Muscle layer of colon (tissue), 2 donors: ENCODE data around the gene CLEC2D.

Experiments used
- H3K27ac ChIP-seq: one replicate; pipeline ENCODE4 v1.7.0; 2013; ENCODE audit warnings: low read depth, mild to moderate bottlenecking, low read length, moderate library complexity
- H3K27me3 ChIP-seq, 2 donors: one replicate each; pipeline ENCODE4 v1.7.0; 2013; ENCODE audit warnings: low read length in 2 of 2, mild to moderate bottlenecking in 2 of 2; ENCODE audit not compliant: insufficient read depth in 2 of 2, control insufficient read depth in 1 of 2
- H3K36me3 ChIP-seq: one replicate; pipeline ENCODE4 v1.7.0; 2013; ENCODE audit warnings: mild to moderate bottlenecking, low read length; ENCODE audit not compliant: insufficient read depth
- H3K4me1 ChIP-seq: one replicate; pipeline ENCODE4 v1.7.0; 2013; ENCODE audit warnings: mild to moderate bottlenecking, low read length; ENCODE audit not compliant: insufficient read depth
- H3K4me3 ChIP-seq, 2 donors: one replicate each; pipeline ENCODE4 v1.7.0; 2013; ENCODE audit warnings: low read length in 2 of 2, low read depth in 1 of 2, mild to moderate bottlenecking in 1 of 2, moderate library complexity in 1 of 2
- H3K9ac ChIP-seq: one replicate; pipeline ENCODE4 v1.7.0; 2013; ENCODE audit warnings: low read length
- H3K9me3 ChIP-seq: one replicate; pipeline ENCODE4 v1.7.0; 2013; ENCODE audit warnings: mild to moderate bottlenecking, low read length
- donor health status: abdominal sarcoma.
- donor health status: Adenocarcinoma of cecum.

Gene CLEC2D

GRCh38 chr12:9669534-9669933 is at the start of gene CLEC2D:
Gene CLEC2D (plus strand): TSS chr12:9669713. CDS start chr12:9669735, 22 bp downstream.
- Histone ChIP-seq H3K27ac (no peak within 1 kb of the TSS), H3K4me1 (no peaks in the 10 kb centered on the region), H3K9me3 (no peaks in the 10 kb centered on the region), H3K9ac (no peak within 1 kb of the TSS), H3K27me3 (no peaks in the 10 kb centered on the region), H3K4me3 (no peak within 1 kb of the TSS), H3K36me3 (peaks cover 8% of the 10 kb centered on the region)

GRCh38 chr12:9625019-9625418 is 44.5 kb upstream of the CLEC2D start:
- Histone ChIP-seq H3K4me1 (no peaks in the 10 kb centered on the region), H3K27me3 (no peaks in the 10 kb centered on the region), H3K9ac (no peak overlapping the region), H3K9me3 (no peaks in the 10 kb centered on the region), H3K36me3 (no peaks in the 10 kb centered on the region), H3K27ac (no peak overlapping the region), H3K4me3 (no peak overlapping the region)

GRCh38 chr12:9626291-9626690 is 43.2 kb upstream of the CLEC2D start:
- H3K4me1 ChIP-seq: no peaks in the 10 kb centered on the region
- no peaks in the 10 kb centered on the region for H3K27me3 ChIP-seq
- no peaks in the 10 kb centered on the region for H3K36me3 ChIP-seq
- H3K4me3 ChIP-seq: no peak overlapping the region
- no peak overlapping the region for H3K9ac ChIP-seq
- no peaks in the 10 kb centered on the region for H3K9me3 ChIP-seq
- H3K27ac ChIP-seq: no peak overlapping the region

- Histone ChIP-seq H3K36me3 (no peaks in the 10 kb centered on the region), H3K27me3 (no peaks in the 10 kb centered on the region), H3K27ac (no peak overlapping the region), H3K4me1 (no peaks in the 10 kb centered on the region), H3K4me3 (no peak overlapping the region), H3K9me3 (no peaks in the 10 kb centered on the region), H3K9ac (no peak overlapping the region)
These were observed 42.7 kb upstream of the CLEC2D start for GRCh38 chr12:9626821-9627220.

GRCh38 chr12:9632766-9633165 is 36.7 kb upstream of the CLEC2D start:
- no peak overlapping the region for H3K4me3 ChIP-seq
- H3K9ac ChIP-seq: no peak overlapping the region
- H3K9me3 ChIP-seq: no peaks in the 10 kb centered on the region
- H3K27me3 ChIP-seq: no peaks in the 10 kb centered on the region
- no peaks in the 10 kb centered on the region for H3K4me1 ChIP-seq
- H3K27ac ChIP-seq: no peak overlapping the region
- no peaks in the 10 kb centered on the region for H3K36me3 ChIP-seq

GRCh38 chr12:9634177-9634803 is 35.2 kb upstream of the CLEC2D start:
- H3K27me3 ChIP-seq: no peaks in the 10 kb centered on the region
- H3K9me3 ChIP-seq: no peaks in the 10 kb centered on the region
- no peak overlapping the region for H3K4me3 ChIP-seq
- no peaks in the 10 kb centered on the region for H3K36me3 ChIP-seq
- H3K4me1 ChIP-seq: no peaks in the 10 kb centered on the region
- no peak overlapping the region for H3K27ac ChIP-seq
- no peak overlapping the region for H3K9ac ChIP-seq

- no peak overlapping the region for H3K27ac ChIP-seq
- H3K9me3 ChIP-seq: no peaks in the 10 kb centered on the region
- no peak overlapping the region for H3K9ac ChIP-seq
- H3K4me1 ChIP-seq: no peaks in the 10 kb centered on the region
- H3K27me3 ChIP-seq: no peaks in the 10 kb centered on the region
- no peaks in the 10 kb centered on the region for H3K36me3 ChIP-seq
- no peak overlapping the region for H3K4me3 ChIP-seq
These were observed 34.4 kb upstream of the CLEC2D start for GRCh38 chr12:9634969-9635754.

- Histone ChIP-seq H3K36me3 (no peaks in the 10 kb centered on the region), H3K4me1 (no peaks in the 10 kb centered on the region), H3K27ac (no peak overlapping the region), H3K27me3 (no peaks in the 10 kb centered on the region), H3K4me3 (no peak overlapping the region), H3K9ac (no peak overlapping the region), H3K9me3 (no peaks in the 10 kb centered on the region)
These were observed 33.2 kb upstream of the CLEC2D start for GRCh38 chr12:9636150-9636850.

GRCh38 chr12:9636851-9637206 is 32.7 kb upstream of the CLEC2D start:
- Histone ChIP-seq H3K9ac (no peak overlapping the region), H3K27ac (no peak overlapping the region), H3K4me1 (no peaks in the 10 kb centered on the region)

GRCh38 chr12:9640024-9640423 is 29.5 kb upstream of the CLEC2D start:
- Histone ChIP-seq H3K4me3 (no peak overlapping the region), H3K27ac (no peak overlapping the region), H3K27me3 (no peaks in the 10 kb centered on the region)

More at GRCh38 chr12:9636851-9637206, 32.7 kb upstream of the CLEC2D start:
- H3K36me3 ChIP-seq: no peaks in the 10 kb centered on the region
- H3K9me3 ChIP-seq: no peaks in the 10 kb centered on the region
- no peak overlapping the region for H3K4me3 ChIP-seq
- H3K27me3 ChIP-seq: no peaks in the 10 kb centered on the region

GRCh38 chr12:9642606-9643265 is 26.8 kb upstream of the CLEC2D start:
- Histone ChIP-seq H3K9me3 (no peaks in the 10 kb centered on the region), H3K36me3 (no peaks in the 10 kb centered on the region), H3K27ac (no peak overlapping the region), H3K27me3 (no peaks in the 10 kb centered on the region), H3K4me1 (no peaks in the 10 kb centered on the region), H3K9ac (no peak overlapping the region), H3K4me3 (no peak overlapping the region)

More at GRCh38 chr12:9640024-9640423, 29.5 kb upstream of the CLEC2D start:
- H3K4me1 ChIP-seq: no peaks in the 10 kb centered on the region
- no peaks in the 10 kb centered on the region for H3K36me3 ChIP-seq
- H3K9me3 ChIP-seq: no peaks in the 10 kb centered on the region
- no peak overlapping the region for H3K9ac ChIP-seq
